Kidney (tissue), 14 donors: ENCODE measurements around the gene PDYN. TPM values are rescaled to one million over a fixed set of nuclear protein-coding genes. Genes with fewer than 3 reads are reported as not detected.
A peak's percentile ranks its signal among the peaks of the same experiment; 100 is the strongest.

ENCODE experiments used
- DNase-seq, 5 donors: peaks; one replicate each; pipeline ENCODE4 v3.0.0-alpha.2; 2013 to 2020
- FAIRE-seq: peaks from 2 replicates; lab custom pipeline; 2012; peaks lifted over from hg19 to GRCh38; lab: Jason Lieb, UNC
- H3K27ac ChIP-seq, 2 donors: one replicate each; pipeline ENCODE4 v1.7.0; 2013; ENCODE audit warnings: low read depth in 2 of 2, low read length in 2 of 2, inconsistent platforms in 1 of 2
- H3K27me3 ChIP-seq: one replicate; pipeline ENCODE4 v1.7.1; 2013; ENCODE audit warnings: low read length, inconsistent platforms; ENCODE audit not compliant: control insufficient read depth, insufficient read depth
- H3K36me3 ChIP-seq, 3 donors: one replicate each; pipeline versions ENCODE4 v1.7.0 to v1.7.1; 2013; ENCODE audit warnings: low read length in 3 of 3, control low read depth in 1 of 3, inconsistent platforms in 1 of 3; ENCODE audit not compliant: insufficient read depth in 3 of 3, control insufficient read depth in 2 of 3
- H3K4me1 ChIP-seq, 3 donors: one replicate each; pipeline versions ENCODE4 v1.7.0 to v1.7.1; 2013; ENCODE audit warnings: low read length in 3 of 3, inconsistent platforms in 1 of 3, low read depth in 1 of 3; ENCODE audit not compliant: control insufficient read depth in 2 of 3, insufficient read depth in 2 of 3
- H3K4me3 ChIP-seq, 3 donors: one replicate each; pipeline versions ENCODE4 v1.7.0 to v1.8.1; 2013; ENCODE audit warnings: low read length in 3 of 3, control low read depth in 1 of 3, inconsistent platforms in 1 of 3
- H3K9ac ChIP-seq, 3 donors: one replicate each; pipeline versions ENCODE4 v1.7.0 to v1.7.1; 2013; ENCODE audit warnings: low read length in 3 of 3, control low read depth in 1 of 3, inconsistent platforms in 1 of 3
- H3K9me3 ChIP-seq, 3 donors: one replicate each; pipeline versions ENCODE4 v1.7.0 to v1.7.1; 2013; ENCODE audit warnings: low read length in 3 of 3, control low read depth in 1 of 3, inconsistent platforms in 1 of 3; ENCODE audit not compliant: control insufficient read depth in 2 of 3, insufficient read depth in 1 of 3
- intact Hi-C: fragments of 100-400 bp; cut with DNase I; formaldehyde crosslinking; loops from one replicate; pipeline ENCODE4 v1.11.1; 2022
- polyA plus RNA-seq: library from polyadenylated mRNA; stranded (reverse); fragments of 350-450 nt; fragmentation: Illumina TruSeq; extraction: RNeasy Lipid Tissue Mini Kit (QIAGEN cat#74804); gene quantifications from one replicate; pipeline ENCODE4 v1.2.3, GENCODE V29; 2014; ENCODE audit warnings: low read depth, low replicate concordance; ENCODE audit not compliant: insufficient read depth
- total RNA-seq: library from RNA; stranded (reverse); fragmentation: NEBNext Ultra II Directional; extraction: Animal tissue kit (Norgen Biotek cat#: 25700); gene quantifications from one replicate; pipeline ENCODE4 v1.2.1, GENCODE V29; 2021
- TF ChIP-seq, protein P1 (sequence below): IDR thresholded peaks from 3 replicates; pipeline ENCODE4 v1.5.1; 2012; ENCODE audit warnings: mild to moderate bottlenecking, moderate library complexity, borderline replicate concordance; ENCODE audit not compliant: insufficient read depth; ENCODE audit errors: extremely low read depth
- donor health status: control.
- donor health status: control.
- donor health status: control.
- donor health status: control.
- donor health status: control.
- donor health status: DM: yes; HTN: yes; CAD: no.
- donor health status: Normal renal cell carcinoma (clear cell type).

Gene PDYN
- total and polyA plus RNA-seq, 2 donors from 2014 or later: not detected

DNA sequence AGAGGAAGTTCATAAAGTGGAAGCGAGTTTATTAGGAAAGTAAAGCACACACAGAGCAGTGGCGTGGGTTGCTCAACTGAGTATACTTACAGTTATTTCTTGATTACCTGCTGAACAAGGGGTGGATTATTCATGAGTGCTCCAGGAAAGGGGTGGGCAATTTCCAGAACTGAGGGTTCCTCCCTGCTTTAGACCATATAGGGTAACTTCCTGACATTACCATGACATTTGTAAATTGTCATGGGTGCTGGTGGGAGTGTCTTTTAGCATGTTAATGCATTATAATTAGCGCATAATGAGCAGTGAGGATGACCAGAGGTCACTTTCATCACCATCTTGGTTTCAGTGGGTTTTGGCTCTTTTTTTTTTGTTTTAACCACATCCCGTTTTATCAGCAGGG is 29.8 kb downstream of the PDYN start:
- DNase-seq (peak in 1 of 5 donors; percentile 5), FAIRE-seq (no peak)
- no peaks in the 10 kb centered on the region for H3K27me3 ChIP-seq
- no peaks in the 10 kb centered on the region for H3K36me3 ChIP-seq
- TF ChIP-seq, protein P1, sequence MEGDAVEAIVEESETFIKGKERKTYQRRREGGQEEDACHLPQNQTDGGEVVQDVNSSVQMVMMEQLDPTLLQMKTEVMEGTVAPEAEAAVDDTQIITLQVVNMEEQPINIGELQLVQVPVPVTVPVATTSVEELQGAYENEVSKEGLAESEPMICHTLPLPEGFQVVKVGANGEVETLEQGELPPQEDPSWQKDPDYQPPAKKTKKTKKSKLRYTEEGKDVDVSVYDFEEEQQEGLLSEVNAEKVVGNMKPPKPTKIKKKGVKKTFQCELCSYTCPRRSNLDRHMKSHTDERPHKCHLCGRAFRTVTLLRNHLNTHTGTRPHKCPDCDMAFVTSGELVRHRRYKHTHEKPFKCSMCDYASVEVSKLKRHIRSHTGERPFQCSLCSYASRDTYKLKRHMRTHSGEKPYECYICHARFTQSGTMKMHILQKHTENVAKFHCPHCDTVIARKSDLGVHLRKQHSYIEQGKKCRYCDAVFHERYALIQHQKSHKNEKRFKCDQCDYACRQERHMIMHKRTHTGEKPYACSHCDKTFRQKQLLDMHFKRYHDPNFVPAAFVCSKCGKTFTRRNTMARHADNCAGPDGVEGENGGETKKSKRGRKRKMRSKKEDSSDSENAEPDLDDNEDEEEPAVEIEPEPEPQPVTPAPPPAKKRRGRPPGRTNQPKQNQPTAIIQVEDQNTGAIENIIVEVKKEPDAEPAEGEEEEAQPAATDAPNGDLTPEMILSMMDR: no peak
- H3K27ac ChIP-seq: no peak overlapping the region
- H3K4me1 ChIP-seq: no peaks in the 10 kb centered on the region
- no peak overlapping the region for H3K4me3 ChIP-seq
- H3K9me3 ChIP-seq: no peaks in the 10 kb centered on the region
- intact Hi-C loops: no loop called here
- no peak overlapping the region for H3K9ac ChIP-seq

DNA sequence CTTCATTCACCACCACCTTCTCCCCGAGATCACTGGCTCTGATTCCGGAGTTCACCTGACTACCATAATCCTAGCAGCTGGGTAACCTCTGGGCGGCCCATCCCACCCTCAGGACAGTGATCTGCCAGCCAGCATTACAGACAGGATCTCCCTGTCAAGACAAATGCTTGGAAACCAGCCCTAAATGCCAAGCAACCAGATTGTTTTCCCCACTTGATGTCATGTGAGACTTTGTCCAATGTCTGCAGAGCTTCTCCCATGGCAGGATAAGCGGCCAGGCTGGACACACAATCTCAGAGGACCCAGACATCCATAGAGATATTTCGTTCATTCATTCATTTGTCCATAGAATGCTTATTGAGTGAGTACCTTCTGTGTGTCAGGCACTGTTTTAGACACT is 32.5 kb downstream of the PDYN start:
- no peak for DNase-seq
- H3K9me3 ChIP-seq: no peaks in the 10 kb centered on the region
- H3K27ac ChIP-seq: no peak overlapping the region
- intact Hi-C loops: no loop called here
- TF ChIP-seq, protein P1: no peak
- no peaks in the 10 kb centered on the region for H3K4me1 ChIP-seq
- no peak overlapping the region for H3K9ac ChIP-seq
- no peak for FAIRE-seq
- H3K36me3 ChIP-seq: no peaks in the 10 kb centered on the region
- H3K4me3 ChIP-seq: no peak overlapping the region
- H3K27me3 ChIP-seq: no peaks in the 10 kb centered on the region

DNA sequence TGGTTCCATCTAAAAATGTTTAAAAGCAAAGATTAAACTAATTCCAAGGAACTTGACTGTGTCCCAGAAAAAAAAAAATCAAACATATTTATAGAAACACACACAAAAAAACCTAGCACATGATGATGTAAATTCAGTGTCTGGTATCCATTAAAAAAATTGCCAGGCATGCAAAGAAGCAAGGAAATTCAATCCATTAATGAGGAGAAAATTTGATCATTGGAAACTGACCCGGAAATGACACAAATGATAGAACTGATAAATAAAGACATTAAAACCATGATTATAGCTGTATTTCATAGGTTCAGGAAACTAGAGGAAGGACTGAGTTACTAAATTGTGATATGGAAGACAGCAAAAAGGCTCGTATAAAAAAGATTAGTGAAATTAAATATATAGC is 34.7 kb downstream of the PDYN start:
- no peak for DNase-seq
- no peak overlapping the region for H3K9ac ChIP-seq
- no peaks in the 10 kb centered on the region for H3K4me1 ChIP-seq
- H3K36me3 ChIP-seq: no peaks in the 10 kb centered on the region
- intact Hi-C loops: no loop called here
- TF ChIP-seq, protein P1: no peak
- FAIRE-seq: no peak
- no peak overlapping the region for H3K27ac ChIP-seq
- H3K27me3 ChIP-seq: no peaks in the 10 kb centered on the region
- no peaks in the 10 kb centered on the region for H3K9me3 ChIP-seq
- H3K4me3 ChIP-seq: no peak overlapping the region

DNA sequence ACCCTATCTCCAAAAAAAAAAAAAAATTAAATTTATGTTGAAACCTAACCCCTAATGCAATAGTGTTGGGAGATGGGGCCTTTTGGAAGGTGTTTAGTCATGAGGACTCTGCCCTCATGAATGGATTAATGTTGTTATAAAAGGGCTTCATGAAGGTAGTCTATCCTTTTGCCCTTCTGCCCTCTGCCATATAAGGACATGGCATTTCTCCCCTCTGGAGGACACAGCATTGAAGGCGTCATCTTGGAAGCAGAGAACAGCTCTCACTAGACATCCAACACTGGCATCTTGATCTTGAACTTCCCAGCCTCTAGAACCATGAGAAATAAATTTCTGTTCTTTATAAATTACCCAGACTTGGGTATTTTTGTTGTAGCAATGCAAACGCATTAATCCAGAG is 35.4 kb downstream of the PDYN start:
- intact Hi-C loops: no loop called here
- no peaks in the 10 kb centered on the region for H3K27me3 ChIP-seq
- DNase-seq (no peak), FAIRE-seq (no peak)
- H3K9ac ChIP-seq: no peak overlapping the region
- no peaks in the 10 kb centered on the region for H3K9me3 ChIP-seq
- H3K4me1 ChIP-seq: no peaks in the 10 kb centered on the region
- TF ChIP-seq, protein P1: no peak
- no peak overlapping the region for H3K4me3 ChIP-seq
- H3K36me3 ChIP-seq: no peaks in the 10 kb centered on the region
- no peak overlapping the region for H3K27ac ChIP-seq
